Measurements from ENCODE around the gene OR4F6. TPM values are rescaled to one million over a fixed set of nuclear protein-coding genes. Genes with fewer than 3 reads are reported as not detected.

OR4F6 gene
- total RNA-seq, 1 donor from 2014 or later, result not detected

DNA sequence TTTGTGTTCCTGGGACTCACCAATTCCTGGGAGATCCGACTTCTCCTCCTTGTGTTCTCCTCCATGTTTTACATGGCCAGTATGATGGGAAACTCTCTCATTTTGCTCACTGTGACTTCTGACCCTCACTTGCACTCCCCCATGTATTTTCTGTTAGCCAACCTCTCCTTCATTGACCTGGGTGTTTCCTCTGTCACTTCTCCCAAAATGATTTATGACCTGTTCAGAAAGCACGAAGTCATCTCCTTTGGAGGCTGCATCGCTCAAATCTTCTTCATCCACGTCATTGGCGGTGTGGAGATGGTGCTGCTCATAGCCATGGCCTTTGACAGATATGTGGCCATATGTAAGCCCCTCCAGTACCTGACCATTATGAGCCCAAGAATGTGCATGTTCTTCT lies 25.5 kb downstream of the OR4F6 start:
- Histone ChIP-seq H3K4me1 (no peaks in the 10 kb centered on the region), H3K27ac (no peak overlapping the region), H3K27me3 (no peaks in the 10 kb centered on the region), H3K4me3 (no peak overlapping the region), H3K36me3 (no peaks in the 10 kb centered on the region), H3K9me3 (no peaks in the 10 kb centered on the region)
- no peak for TF ChIP-seq POLR2AphosphoS5 (IDR thresholded peaks at IDR 0.05; ENCODE audit: insufficient read depth in 1 of 2, low read depth in 1 of 2)
- intact Hi-C loops (cut with DNase I), result no loop called here
- DNase-seq (ENCODE audit: extremely low spot score in 2 of 2), result no peak

DNA sequence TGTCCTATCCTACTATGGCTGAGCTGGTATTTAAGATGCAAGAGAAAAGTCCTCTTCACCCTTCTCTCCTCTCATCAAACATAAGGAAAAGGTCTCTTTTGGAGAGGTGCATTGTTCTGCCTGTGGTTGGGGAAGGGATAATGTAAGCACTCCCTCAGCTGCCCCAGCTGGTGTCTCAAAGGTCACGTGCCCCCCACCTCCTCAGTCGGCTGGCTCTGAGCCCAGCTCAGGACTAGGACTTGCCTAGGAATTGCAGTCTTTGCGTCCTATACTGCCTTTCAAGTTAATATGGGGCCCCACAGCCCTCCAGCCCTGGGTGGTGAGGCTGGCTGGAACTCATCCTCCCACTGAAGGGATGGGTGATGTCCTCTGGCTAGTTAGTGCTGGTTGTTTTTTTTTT lies 38.3 kb downstream of the OR4F6 start:
- no peak overlapping the region for H3K4me3 ChIP-seq
- TF ChIP-seq POLR2A (IDR thresholded peaks at IDR 0.05) (no peak), POLR2AphosphoS5 (IDR thresholded peaks at IDR 0.05; ENCODE audit: insufficient read depth in 1 of 2, low read depth in 1 of 2) (no peak)
- TF ChIP-seq, protein P1, sequence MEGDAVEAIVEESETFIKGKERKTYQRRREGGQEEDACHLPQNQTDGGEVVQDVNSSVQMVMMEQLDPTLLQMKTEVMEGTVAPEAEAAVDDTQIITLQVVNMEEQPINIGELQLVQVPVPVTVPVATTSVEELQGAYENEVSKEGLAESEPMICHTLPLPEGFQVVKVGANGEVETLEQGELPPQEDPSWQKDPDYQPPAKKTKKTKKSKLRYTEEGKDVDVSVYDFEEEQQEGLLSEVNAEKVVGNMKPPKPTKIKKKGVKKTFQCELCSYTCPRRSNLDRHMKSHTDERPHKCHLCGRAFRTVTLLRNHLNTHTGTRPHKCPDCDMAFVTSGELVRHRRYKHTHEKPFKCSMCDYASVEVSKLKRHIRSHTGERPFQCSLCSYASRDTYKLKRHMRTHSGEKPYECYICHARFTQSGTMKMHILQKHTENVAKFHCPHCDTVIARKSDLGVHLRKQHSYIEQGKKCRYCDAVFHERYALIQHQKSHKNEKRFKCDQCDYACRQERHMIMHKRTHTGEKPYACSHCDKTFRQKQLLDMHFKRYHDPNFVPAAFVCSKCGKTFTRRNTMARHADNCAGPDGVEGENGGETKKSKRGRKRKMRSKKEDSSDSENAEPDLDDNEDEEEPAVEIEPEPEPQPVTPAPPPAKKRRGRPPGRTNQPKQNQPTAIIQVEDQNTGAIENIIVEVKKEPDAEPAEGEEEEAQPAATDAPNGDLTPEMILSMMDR (IDR thresholded peaks at IDR 0.05), result no peak
- no peaks in the 10 kb centered on the region for H3K36me3 ChIP-seq
- H3K27ac ChIP-seq, result no peak overlapping the region
- intact Hi-C loops (cut with DNase I), result no loop called here
- no peaks in the 10 kb centered on the region for H3K9me3 ChIP-seq
- DNase-seq (ENCODE audit: extremely low spot score in 2 of 2), result no peak
- no peaks in the 10 kb centered on the region for H3K27me3 ChIP-seq
- H3K4me1 ChIP-seq, result no peaks in the 10 kb centered on the region

DNA sequence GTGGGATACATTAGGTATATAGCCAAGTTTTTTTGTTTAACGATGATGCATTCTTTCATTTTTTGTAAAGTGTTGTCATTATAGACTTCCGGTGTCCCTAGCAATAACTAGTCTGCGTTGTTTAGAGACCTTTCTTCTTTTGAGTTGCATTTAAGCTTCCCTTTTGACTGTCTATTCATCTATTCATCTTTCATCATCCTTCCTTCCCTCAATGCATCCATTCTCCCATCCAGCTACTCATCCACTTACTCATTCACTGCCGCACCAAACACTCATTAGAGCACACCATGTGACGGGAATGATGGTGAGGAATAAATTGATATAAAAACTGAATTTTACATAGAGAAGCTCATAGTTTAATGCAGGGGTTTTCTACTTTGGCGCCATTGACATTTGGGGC lies 41.6 kb downstream of the OR4F6 start:
- H3K27ac ChIP-seq, result no peak overlapping the region
- H3K4me1 ChIP-seq, result no peaks in the 10 kb centered on the region
- H3K27me3 ChIP-seq, result no peaks in the 10 kb centered on the region
- no peaks in the 10 kb centered on the region for H3K36me3 ChIP-seq
- no peak for DNase-seq (ENCODE audit: extremely low spot score in 2 of 2)
- intact Hi-C loops (cut with DNase I), result no loop called here
- no peak for TF ChIP-seq POLR2AphosphoS5 (IDR thresholded peaks at IDR 0.05; ENCODE audit: insufficient read depth in 1 of 2, low read depth in 1 of 2)
- no peak for TF ChIP-seq POLR2A (IDR thresholded peaks at IDR 0.05)
- TF ChIP-seq, protein P1 (IDR thresholded peaks at IDR 0.05), result no peak
- H3K9me3 ChIP-seq, result no peaks in the 10 kb centered on the region
- H3K4me3 ChIP-seq, result no peak overlapping the region

- no peaks in the 10 kb centered on the region for H3K36me3 ChIP-seq
- H3K9me3 ChIP-seq, result no peaks in the 10 kb centered on the region
- no peak for DNase-seq (ENCODE audit: extremely low spot score in 2 of 2)
- no peak overlapping the region for H3K27ac ChIP-seq
- no peaks in the 10 kb centered on the region for H3K27me3 ChIP-seq
- no peak overlapping the region for H3K4me3 ChIP-seq
- intact Hi-C loops (cut with DNase I), result no loop called here
- TF ChIP-seq POLR2A (IDR thresholded peaks at IDR 0.05) (no peak), POLR2AphosphoS5 (IDR thresholded peaks at IDR 0.05; ENCODE audit: insufficient read depth in 1 of 2, low read depth in 1 of 2) (no peak)
- TF ChIP-seq, protein P1 (IDR thresholded peaks at IDR 0.05), result no peak
- no peaks in the 10 kb centered on the region for H3K4me1 ChIP-seq
These were observed 49.0 kb downstream of the OR4F6 start for GRCh38 chr15:101852356-101852755.

Small RNAs within 50 kb of the gene (small RNA-seq; reads per million reads assigned to genes)
- not detected for gene RN7SL209P

Other genes with a start within 250 kb of the OR4F6 start
- gene TM2D3, start 151.1 kb upstream of the OR4F6 start, total RNA-seq, result 39.0 TPM
- gene TARS3, start 79.0 kb upstream of the OR4F6 start, total RNA-seq, result 6.9 TPM
- not detected for gene OR4F15, start 8.7 kb downstream of the OR4F6 start, total RNA-seq